ENCODE results near the gene ATP5F1A. TPM values are rescaled to one million over a fixed set of nuclear protein-coding genes. Genes with fewer than 3 reads are reported as not detected.
"Not testable (repeated sequence)": the region's sequence is repeated elsewhere in the genome, so short reads cannot be mapped to it uniquely, and the experiment has no call there.

ATP5F1A gene
- total RNA-seq, 2 experiments from 2014 or later = 519 to 526 TPM

DNA sequence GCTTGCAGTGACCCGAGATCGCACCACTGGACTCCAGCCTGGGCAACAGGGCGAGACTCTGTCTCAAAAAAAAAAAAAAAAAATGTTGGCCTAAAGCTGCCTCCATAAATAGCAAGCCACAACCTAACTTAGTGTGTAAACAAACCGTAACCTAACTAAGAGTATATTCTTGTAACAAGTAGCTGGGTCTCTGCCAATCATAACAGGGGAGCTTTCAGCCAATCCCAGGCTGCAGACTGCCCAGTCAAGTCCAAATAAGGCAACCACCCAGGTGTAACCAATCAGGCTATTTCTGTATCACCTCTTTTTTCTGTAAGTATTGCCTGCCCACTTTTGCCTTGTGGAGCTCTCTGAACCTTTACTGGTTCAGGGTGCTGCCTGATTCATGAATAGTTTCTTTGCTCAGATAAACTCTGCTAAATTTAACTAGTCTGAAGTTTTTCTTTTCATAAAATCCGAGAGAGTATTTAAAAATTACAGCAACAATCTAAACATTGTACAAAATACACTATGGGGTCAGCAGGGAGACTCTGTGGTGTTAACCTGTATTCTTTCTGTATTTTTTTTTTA lies 30.6 kb downstream of the ATP5F1A start:
- Mint-ChIP-seq H3K27ac (no peak overlapping the region), H3K4me1 (peaks cover 35% of the 10 kb centered on the region), H3K27me3 (no peaks in the 10 kb centered on the region)

GRCh38 chr18:46062781-46063180 lies 35.3 kb downstream of the ATP5F1A start:
- Mint-ChIP-seq H3K27ac (no peak overlapping the region), H3K9me3 (no peaks in the 10 kb centered on the region), H3K4me1 (peaks cover 25% of the 10 kb centered on the region), H3K27me3 (no peaks in the 10 kb centered on the region), H3K4me3 (no peak overlapping the region), H3K36me3 (peaks cover 3% of the 10 kb centered on the region)
- DNase-seq = no peak

More for the DNA sequence above, 30.6 kb downstream of the ATP5F1A start:
- peaks cover 10% of the 10 kb centered on the region for H3K36me3 Mint-ChIP-seq
- H3K9me3 Mint-ChIP-seq = no peaks in the 10 kb centered on the region
- no peak for DNase-seq
- no peak overlapping the region for H3K4me3 Mint-ChIP-seq

DNA sequence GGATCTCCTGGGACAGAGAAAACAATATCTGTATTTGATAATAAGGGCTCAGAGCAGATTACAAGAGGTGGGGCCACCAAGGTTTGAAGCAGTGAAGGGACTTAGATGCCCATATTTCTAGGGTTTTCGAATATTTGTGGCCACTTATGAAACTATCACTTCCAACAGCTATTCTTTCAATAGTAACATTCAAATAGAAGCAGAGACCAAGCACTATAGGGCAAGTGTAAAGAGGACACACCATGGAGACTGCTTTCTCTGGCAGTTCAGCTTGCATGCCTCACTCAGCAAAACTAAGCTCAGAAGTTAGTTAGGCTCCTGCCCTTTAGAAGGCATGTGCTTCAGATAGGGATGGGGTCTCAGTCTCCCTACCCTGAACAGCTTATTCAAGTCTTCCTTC lies 36.3 kb downstream of the ATP5F1A start:
- Mint-ChIP-seq H3K27me3 (no peaks in the 10 kb centered on the region), H3K4me1 (peaks cover 25% of the 10 kb centered on the region), H3K27ac (no peak overlapping the region), H3K36me3 (peaks cover 3% of the 10 kb centered on the region), H3K9me3 (no peaks in the 10 kb centered on the region), H3K4me3 (no peak overlapping the region)
- no peak for DNase-seq

DNA sequence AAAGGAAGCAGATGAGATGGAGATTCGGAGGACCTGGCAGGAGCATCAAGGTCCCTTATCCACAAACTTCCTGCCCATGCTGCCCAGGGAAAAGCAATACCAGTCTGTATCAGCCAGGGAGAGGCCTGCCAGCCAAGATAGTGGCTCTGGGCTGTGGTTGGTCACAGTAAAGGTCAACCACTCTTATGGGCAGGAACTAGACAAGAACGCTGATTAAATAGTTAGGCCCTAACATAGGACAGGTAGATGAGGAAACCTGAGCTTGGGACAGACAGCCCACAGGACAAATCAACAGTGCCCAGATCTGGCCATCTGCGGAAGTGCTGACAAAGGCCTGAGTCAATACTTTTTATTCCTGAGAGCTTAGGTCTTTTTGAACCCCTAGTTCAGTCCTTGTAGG lies 36.7 kb downstream of the ATP5F1A start:
- peaks cover 25% of the 10 kb centered on the region for H3K4me1 Mint-ChIP-seq
- H3K27ac Mint-ChIP-seq = no peak overlapping the region
- no peak for DNase-seq
- no peak overlapping the region for H3K4me3 Mint-ChIP-seq
- no peaks in the 10 kb centered on the region for H3K9me3 Mint-ChIP-seq
- peaks cover 3% of the 10 kb centered on the region for H3K36me3 Mint-ChIP-seq
- no peaks in the 10 kb centered on the region for H3K27me3 Mint-ChIP-seq

DNA sequence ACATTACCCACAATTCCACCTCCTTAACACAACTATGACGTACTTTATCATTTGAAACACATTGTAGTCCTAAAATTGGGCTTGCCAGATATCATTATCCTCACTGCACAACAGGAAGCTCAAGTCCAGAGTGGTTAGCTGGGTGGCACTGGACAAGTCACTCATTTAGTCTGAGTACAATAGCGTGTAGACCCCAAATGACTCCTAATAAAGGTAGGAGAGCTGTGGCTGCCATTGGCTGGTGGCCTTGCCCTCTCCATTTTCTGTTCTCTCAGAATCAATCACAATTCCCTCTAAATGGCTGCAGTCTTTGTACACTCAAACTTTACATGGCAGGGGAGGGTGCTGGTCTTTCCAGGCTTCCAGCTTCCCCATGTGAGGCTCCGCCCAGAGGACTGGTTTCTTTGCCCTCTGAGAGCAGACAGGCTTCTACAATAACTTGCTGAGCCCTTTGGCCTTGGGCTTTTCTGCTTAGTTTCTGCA lies 37.7 kb downstream of the ATP5F1A start:
- Mint-ChIP-seq H3K27ac (no peak overlapping the region), H3K9me3 (no peaks in the 10 kb centered on the region), H3K4me3 (no peak overlapping the region), H3K36me3 (peaks cover 5% of the 10 kb centered on the region), H3K27me3 (no peaks in the 10 kb centered on the region), H3K4me1 (peaks cover 33% of the 10 kb centered on the region)
- no peak for DNase-seq

DNA sequence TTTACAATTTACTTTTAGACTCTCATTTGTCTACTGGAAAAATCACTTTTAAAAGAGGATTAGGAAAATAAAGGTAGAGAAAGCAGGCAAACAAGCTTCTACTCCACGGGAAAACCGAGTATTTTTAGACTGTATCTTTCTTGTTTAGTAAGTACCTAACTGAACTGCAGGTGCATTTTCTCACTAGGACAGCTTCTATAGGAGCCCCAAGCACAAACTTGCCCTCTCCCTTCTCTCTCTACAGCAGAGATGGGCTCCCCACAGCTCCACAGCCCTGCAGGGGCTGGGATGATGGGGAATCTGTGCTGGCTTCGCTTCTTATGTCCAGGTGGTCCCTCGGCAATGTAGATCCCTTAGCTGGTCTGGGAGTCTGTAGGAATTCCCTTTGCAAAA lies 42.3 kb downstream of the ATP5F1A start:
- DNase-seq = no peak
- Mint-ChIP-seq H3K27ac (peak overlapping the region; percentile 2), H3K4me1 (peaks cover 34% of the 10 kb centered on the region), H3K9me3 (no peaks in the 10 kb centered on the region), H3K4me3 (peak overlapping the region; percentile 38), H3K36me3 (peaks cover 10% of the 10 kb centered on the region), H3K27me3 (no peaks in the 10 kb centered on the region)

DNA sequence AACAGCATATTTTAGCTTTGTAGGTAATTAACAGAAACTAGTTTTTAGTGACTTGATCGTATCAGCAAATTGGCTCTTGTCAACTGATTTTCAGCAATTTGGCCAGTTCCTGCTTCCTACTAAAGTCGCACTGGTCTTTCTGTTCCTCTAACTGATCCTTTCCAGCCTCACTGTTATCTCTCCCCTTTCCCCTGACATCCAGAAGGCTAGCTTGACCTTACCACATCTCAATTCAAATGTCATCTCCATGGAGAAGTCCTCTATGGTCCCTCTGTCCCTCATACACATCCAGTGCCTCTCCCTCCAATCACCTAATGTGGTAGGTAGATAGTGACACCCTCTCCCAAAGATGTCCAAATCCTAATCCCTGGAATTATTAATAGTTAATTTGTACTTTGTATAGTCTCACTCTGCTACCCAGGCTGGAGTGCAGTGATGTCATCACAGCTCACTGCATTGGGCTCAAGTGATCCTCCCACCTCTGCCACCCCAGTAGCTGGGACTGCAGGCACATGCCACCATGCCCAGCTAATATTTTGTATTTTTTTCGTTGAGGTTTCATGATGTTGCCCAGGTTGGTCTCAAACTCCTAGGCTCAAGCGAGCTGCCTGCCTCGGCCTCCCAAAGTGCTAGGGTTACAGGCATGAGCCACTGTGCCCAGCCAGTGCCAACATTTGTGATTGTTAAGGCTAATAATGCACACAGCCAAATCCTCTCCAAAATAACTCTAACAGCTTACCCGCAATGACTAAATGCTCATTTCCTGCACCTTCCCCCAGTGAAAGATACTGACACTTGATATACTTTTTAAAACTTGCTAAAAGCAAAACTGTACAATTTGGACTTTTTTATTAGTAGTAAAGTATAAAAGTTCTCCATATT lies 42.9 kb downstream of the ATP5F1A start:
- Mint-ChIP-seq H3K36me3 (peaks cover 10% of the 10 kb centered on the region), H3K9me3 (no peaks in the 10 kb centered on the region), H3K4me3 (peak overlapping the region; percentile 38), H3K4me1 (peaks cover 34% of the 10 kb centered on the region), H3K27me3 (no peaks in the 10 kb centered on the region), H3K27ac (peak overlapping the region; percentile 2)
- DNase-seq = no peak

- DNase-seq = no peak
- peaks cover 34% of the 10 kb centered on the region for H3K4me1 Mint-ChIP-seq
- H3K4me3 Mint-ChIP-seq = no peak overlapping the region
- H3K36me3 Mint-ChIP-seq = peaks cover 10% of the 10 kb centered on the region
- no peaks in the 10 kb centered on the region for H3K27me3 Mint-ChIP-seq
- no peaks in the 10 kb centered on the region for H3K9me3 Mint-ChIP-seq
- H3K27ac Mint-ChIP-seq = no peak overlapping the region
These were observed 44.6 kb downstream of the ATP5F1A start for GRCh38 chr18:46053368-46054095.

DNA sequence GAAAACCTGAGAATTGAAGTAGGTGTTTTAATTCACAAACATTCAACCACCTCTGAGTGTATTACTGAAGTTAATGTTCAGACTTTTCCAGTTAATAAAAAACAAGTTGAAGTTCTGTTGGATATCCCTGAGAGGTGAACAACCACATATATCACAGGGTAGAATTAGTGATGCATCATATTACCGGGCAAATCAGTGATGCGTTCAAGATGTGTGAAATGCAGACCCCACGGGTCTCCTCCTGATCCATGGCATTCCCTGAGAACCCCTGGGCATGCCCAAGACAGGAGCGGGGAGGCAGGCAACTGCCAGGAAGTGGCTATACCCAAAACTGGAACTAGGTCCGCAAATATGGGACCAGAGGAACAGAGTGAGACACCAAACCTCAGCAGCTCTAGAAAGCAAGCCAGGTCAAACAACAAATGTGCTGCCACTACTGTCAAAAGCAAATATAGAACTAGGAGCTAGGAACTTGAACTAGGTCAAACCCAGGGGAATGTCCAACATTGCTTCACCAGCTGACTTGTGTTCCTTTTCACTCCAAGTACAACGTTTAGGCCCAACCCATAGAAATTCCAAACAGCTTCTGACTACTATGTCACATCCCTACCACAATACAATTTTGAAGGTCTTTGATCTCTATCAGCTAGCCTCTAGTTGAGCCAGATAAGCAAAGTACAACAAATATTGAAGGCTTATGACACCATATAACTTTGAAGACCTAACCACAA lies 46.2 kb downstream of the ATP5F1A start:
- Mint-ChIP-seq H3K36me3 (peaks cover 10% of the 10 kb centered on the region), H3K27ac (no peak overlapping the region), H3K4me3 (no peak overlapping the region), H3K4me1 (peaks cover 35% of the 10 kb centered on the region), H3K9me3 (no peaks in the 10 kb centered on the region), H3K27me3 (no peaks in the 10 kb centered on the region)
- DNase-seq = no peak

GRCh38 chr18:46050268-46050667 lies 47.8 kb downstream of the ATP5F1A start:
- no peak overlapping the region for H3K4me3 Mint-ChIP-seq
- H3K27ac Mint-ChIP-seq = no peak overlapping the region
- peaks cover 8% of the 10 kb centered on the region for H3K36me3 Mint-ChIP-seq
- H3K27me3 Mint-ChIP-seq = no peaks in the 10 kb centered on the region
- no peak for DNase-seq
- peaks cover 30% of the 10 kb centered on the region for H3K4me1 Mint-ChIP-seq
- H3K9me3 Mint-ChIP-seq = peaks cover under 1% of the 10 kb centered on the region

GRCh38 chr18:46048641-46049040 lies 49.5 kb downstream of the ATP5F1A start:
- peaks cover 8% of the 10 kb centered on the region for H3K36me3 Mint-ChIP-seq
- no peak overlapping the region for H3K27ac Mint-ChIP-seq

GRCh38 chr18:46047369-46047768 lies 50.7 kb downstream of the ATP5F1A start:
- DNase-seq, H3K27ac Mint-ChIP-seq, H3K27me3 Mint-ChIP-seq, H3K9me3 Mint-ChIP-seq, H3K4me3 Mint-ChIP-seq: not testable (repeated sequence)
- H3K4me1 Mint-ChIP-seq = peaks cover 27% of the 10 kb centered on the region
- peaks cover 13% of the 10 kb centered on the region for H3K36me3 Mint-ChIP-seq

More at GRCh38 chr18:46048641-46049040, 49.5 kb downstream of the ATP5F1A start:
- DNase-seq = no peak
- Mint-ChIP-seq H3K4me3 (no peak overlapping the region), H3K9me3 (peaks cover 4% of the 10 kb centered on the region), H3K4me1 (peaks cover 25% of the 10 kb centered on the region), H3K27me3 (no peaks in the 10 kb centered on the region)

GRCh38 chr18:46046688-46047087 lies 51.4 kb downstream of the ATP5F1A start:
- no peak for DNase-seq
- H3K4me1 Mint-ChIP-seq = peaks cover 29% of the 10 kb centered on the region
- H3K27me3 Mint-ChIP-seq = no peaks in the 10 kb centered on the region
- no peak overlapping the region for H3K4me3 Mint-ChIP-seq
- peaks cover 4% of the 10 kb centered on the region for H3K9me3 Mint-ChIP-seq
- peaks cover 19% of the 10 kb centered on the region for H3K36me3 Mint-ChIP-seq
- no peak overlapping the region for H3K27ac Mint-ChIP-seq

GRCh38 chr18:46046126-46046525 lies 52.0 kb downstream of the ATP5F1A start:
- Mint-ChIP-seq H3K27me3 (no peaks in the 10 kb centered on the region), H3K36me3 (peaks cover 19% of the 10 kb centered on the region), H3K27ac (no peak overlapping the region), H3K4me1 (peaks cover 31% of the 10 kb centered on the region), H3K4me3 (no peak overlapping the region), H3K9me3 (peaks cover 4% of the 10 kb centered on the region)
- no peak for DNase-seq

Data from activated naive CD8-positive, alpha-beta T cell treated with anti-CD3 and anti-CD28 coated beads for 36 hours (primary cell).